ENCODE results near the gene SEC14L5.

SEC14L5 gene

DNA sequence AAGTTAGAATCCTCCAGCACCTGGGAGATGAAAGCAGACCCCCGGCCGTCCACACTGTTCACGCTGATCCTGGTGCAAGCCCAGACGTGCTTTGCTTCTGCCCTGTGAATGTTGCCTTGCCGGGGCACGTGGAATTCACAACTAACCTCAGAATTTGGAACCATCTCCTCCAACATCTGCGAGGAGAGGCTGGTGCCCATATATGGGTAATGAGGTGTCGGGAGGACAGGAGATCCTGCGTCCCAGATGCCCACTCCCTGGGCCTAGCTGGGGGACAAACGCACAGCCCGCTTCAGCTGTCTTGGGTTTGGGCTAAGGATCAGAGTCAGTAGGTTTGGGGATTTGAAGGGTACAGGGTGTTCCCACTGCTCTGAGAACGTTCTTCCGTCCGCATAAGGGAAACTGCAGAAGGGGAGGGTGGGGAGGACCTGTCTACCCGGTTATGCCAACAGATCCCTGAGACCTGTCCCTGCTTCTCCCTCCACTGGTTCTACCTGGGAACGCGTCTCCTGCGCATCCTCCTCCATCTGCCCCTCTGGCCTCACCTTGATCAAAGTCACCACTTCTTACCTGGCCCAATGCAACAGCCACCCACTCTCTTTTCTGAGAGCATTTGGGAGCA, 35.3 kb upstream of the SEC14L5 start:
- TF ChIP-seq, protein P1, sequence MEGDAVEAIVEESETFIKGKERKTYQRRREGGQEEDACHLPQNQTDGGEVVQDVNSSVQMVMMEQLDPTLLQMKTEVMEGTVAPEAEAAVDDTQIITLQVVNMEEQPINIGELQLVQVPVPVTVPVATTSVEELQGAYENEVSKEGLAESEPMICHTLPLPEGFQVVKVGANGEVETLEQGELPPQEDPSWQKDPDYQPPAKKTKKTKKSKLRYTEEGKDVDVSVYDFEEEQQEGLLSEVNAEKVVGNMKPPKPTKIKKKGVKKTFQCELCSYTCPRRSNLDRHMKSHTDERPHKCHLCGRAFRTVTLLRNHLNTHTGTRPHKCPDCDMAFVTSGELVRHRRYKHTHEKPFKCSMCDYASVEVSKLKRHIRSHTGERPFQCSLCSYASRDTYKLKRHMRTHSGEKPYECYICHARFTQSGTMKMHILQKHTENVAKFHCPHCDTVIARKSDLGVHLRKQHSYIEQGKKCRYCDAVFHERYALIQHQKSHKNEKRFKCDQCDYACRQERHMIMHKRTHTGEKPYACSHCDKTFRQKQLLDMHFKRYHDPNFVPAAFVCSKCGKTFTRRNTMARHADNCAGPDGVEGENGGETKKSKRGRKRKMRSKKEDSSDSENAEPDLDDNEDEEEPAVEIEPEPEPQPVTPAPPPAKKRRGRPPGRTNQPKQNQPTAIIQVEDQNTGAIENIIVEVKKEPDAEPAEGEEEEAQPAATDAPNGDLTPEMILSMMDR (IDR thresholded peaks at IDR 0.05) = no peak
- Histone ChIP-seq H3K27ac (no peak overlapping the region), H3K4me3 (no peak overlapping the region)
- no peak for DNase-seq (ENCODE audit: low spot score)

DNA sequence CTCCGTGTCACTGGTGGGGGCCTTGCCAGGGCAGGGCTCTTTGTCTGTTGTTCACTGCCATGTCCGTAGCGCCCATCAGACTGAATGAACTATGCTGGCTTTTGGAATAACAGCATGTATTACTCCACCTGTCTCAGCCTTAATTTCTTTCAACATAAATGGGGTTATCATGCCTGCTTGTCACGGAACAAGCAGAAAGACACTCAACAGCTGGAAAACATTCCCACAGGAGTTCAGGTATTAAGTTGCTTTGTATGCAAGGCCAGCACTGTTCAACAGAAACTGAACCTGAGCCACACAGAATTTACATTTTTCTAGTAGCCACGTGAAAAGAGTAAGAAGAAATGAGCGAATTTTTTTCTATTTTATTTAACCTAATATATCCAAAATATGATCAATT, 34.3 kb upstream of the SEC14L5 start:
- no peak for DNase-seq (ENCODE audit: low spot score)
- TF ChIP-seq, protein P1 (IDR thresholded peaks at IDR 0.05) = no peak
- H3K4me3 ChIP-seq = no peak overlapping the region
- no peak overlapping the region for H3K27ac ChIP-seq

DNA sequence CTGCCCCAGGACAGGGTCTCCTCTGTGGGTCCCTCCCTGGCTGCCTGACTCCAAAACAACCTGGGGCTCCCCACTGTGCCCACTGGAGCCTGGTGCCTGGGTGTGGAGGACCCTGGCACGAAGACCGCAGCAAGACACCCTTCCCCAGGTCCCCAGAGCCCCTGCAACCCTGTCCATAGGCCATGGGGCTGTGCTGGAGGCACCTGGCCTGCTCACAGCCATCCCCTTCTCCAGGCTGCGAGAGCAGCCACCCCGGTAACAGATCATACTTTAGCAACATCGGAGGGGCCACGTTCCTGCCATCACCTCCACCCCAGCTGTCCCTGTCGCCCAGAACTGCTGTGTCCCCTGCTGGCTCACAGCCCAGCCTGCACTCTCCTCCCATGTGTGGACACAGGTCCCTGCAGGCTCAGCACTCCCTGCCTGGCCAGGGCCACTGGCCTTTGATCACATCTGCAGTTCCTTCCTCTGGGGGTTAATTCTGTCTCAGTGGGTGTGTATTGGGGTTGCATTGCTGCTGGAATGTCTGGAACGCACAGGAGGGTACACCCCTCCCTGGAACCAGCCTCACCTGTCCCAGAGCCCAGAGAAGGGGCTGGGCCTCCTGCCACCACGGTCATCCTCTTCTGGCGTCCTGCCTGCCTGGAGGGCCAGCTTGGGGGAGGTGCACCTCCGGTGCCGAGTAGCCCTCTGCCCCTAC, 33.4 kb upstream of the SEC14L5 start:
- no peak for DNase-seq (ENCODE audit: low spot score)
- TF ChIP-seq, protein P1 (IDR thresholded peaks at IDR 0.05) = no peak
- Histone ChIP-seq H3K27ac (no peak overlapping the region), H3K4me3 (no peak overlapping the region)

DNA sequence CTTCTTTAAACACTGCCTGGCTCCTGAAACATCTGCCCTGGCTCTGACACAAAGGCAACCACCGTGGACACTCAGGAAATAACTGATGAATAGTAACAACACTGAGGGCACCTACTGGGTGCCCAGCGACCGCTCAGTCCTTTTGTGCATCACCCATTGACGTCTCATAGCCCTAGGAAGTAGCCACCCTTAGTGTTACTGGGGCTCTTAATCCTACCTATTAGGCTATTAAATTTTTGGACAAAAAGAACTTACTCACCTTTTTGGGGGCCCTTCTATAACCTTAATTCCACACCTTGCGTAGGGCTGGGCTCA, 32.9 kb upstream of the SEC14L5 start:
- no peak overlapping the region for H3K27ac ChIP-seq
- TF ChIP-seq, protein P1 (IDR thresholded peaks at IDR 0.05) = no peak
- DNase-seq (ENCODE audit: low spot score) = no peak

GRCh38 chr16:4925791-4926190, 32.3 kb upstream of the SEC14L5 start:
- Histone ChIP-seq H3K4me3 (no peak overlapping the region), H3K27ac (no peak overlapping the region)
- TF ChIP-seq, protein P1 (IDR thresholded peaks at IDR 0.05) = no peak
- DNase-seq (ENCODE audit: low spot score) = no peak

More for the DNA sequence above, 32.9 kb upstream of the SEC14L5 start:
- H3K4me3 ChIP-seq = no peak overlapping the region

DNA sequence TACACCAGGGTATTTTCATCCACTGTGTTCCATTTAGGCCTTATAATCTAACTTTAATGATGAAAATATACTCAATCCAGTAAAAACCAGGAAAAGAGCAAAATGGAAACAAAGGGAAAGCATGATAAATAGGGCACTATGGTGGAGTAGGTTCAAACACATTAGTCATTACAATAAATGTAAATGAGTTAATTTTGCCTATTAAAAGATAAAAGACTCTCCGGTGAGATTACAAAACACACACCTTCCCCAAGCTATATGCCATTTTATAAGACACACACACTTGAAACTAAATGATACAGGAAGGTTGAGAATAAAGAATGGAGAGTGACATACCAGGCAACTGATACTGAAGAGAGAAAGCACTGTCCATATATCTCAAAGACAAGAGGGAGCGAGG, 31.2 kb upstream of the SEC14L5 start:
- DNase-seq (ENCODE audit: low spot score) = no peak
- no peak overlapping the region for H3K4me3 ChIP-seq
- TF ChIP-seq, protein P1 (IDR thresholded peaks at IDR 0.05) = no peak
- no peak overlapping the region for H3K27ac ChIP-seq

- TF ChIP-seq, protein P1 (IDR thresholded peaks at IDR 0.05) = no peak
- no peak for DNase-seq (ENCODE audit: low spot score)
- H3K27ac ChIP-seq = no peak overlapping the region
- no peak overlapping the region for H3K4me3 ChIP-seq
Observed at GRCh38 chr16:4927661-4928060, 30.5 kb upstream of the SEC14L5 start.
